A549 (cell line): ENCODE measurements around the gene ACTN2.

Source experiments
- CEBPB ChIP-seq, 2 experiments: fragments of >200 bp in 1 of 2; sonication (Bioruptor Twin) in 1 of 2; formaldehyde crosslinking in 1 of 2; IDR thresholded peaks; 2 replicates each; pipeline ENCODE4 v1.6.1; 2012 to 2016
- MAFK ChIP-seq: fragments of 450-650 bp; IDR thresholded peaks from 2 replicates; pipeline ENCODE4 v1.6.1; 2014; ENCODE audit not compliant: partially characterized antibody
- MAZ ChIP-seq: fragments of 150-350 bp; IDR thresholded peaks from 2 replicates; pipeline ENCODE4 v1.6.1; 2014; ENCODE audit warnings: antibody characterized with exemption, low read depth, low read length, borderline replicate concordance
- POLR2A ChIP-seq: IDR thresholded peaks from 2 replicates; pipeline ENCODE4 v1.6.1; 2012; ENCODE audit warnings: mild to moderate bottlenecking, low read length
- RAD21 ChIP-seq, 2 experiments: fragments of >200 bp in 1 of 2; sonication (Bioruptor Twin) in 1 of 2; formaldehyde crosslinking in 1 of 2; IDR thresholded peaks in 1 of 2; conservative IDR thresholded peaks in 1 of 2; 2 replicates in 1 of 2; 3 replicates in 1 of 2; pipeline ENCODE4 v1.6.1; 2012 to 2018; ENCODE audit warnings: inconsistent platforms in 1 of 2
- ZSCAN20 ChIP-seq: fragments of 250-450 bp; sonication (Bioruptor Pico); IDR thresholded peaks from 2 replicates; pipeline ENCODE4 v1.8.0; 2022; ENCODE audit warnings: mild to moderate bottlenecking, moderate library complexity
- TF ChIP-seq, protein P1 (sequence below): fragments of >200 bp; sonication (Bioruptor Twin); formaldehyde crosslinking; IDR thresholded peaks from 3 replicates; pipeline ENCODE4 v1.5.1; 2016
- TF ChIP-seq, protein P2 (sequence below): IDR thresholded peaks from 2 replicates; pipeline ENCODE4 v1.6.1; 2012
- TF ChIP-seq, protein P3 (sequence below): fragments of >200 bp; sonication (Bioruptor Twin); formaldehyde crosslinking; IDR thresholded peaks from 3 replicates; pipeline ENCODE4 v1.6.1; 2016

DNA sequence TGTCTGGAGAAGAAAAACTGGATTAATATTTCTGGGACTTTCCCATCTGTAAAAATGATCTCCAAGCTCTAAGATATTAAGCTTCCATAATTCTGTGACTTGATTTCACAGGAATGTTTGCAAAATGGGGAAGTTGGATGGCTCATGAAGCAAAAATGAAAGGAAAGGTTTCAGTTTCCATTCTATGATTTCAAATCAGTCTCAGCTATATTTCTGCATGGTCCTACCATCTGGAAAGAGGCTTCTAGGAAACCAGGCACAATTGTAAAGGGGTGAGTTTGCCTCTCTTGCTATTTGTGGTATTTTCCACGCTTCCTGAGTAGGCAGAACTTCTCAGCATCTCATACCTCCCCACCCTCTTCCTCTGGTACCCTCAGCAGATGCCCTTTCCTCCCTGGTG is 22.4 kb upstream of the ACTN2 start:
- TF ChIP-seq CEBPB (IDR thresholded peaks at IDR 0.05) (no peak), ZSCAN20 (no peak), POLR2A (no peak), RAD21 (conservative IDR thresholded peaks at IDR 0.05 in 1 of 2, IDR thresholded peaks at IDR 0.05 in 1 of 2) (no peak), MAFK (no peak), MAZ (no peak)
- TF ChIP-seq, protein P1, sequence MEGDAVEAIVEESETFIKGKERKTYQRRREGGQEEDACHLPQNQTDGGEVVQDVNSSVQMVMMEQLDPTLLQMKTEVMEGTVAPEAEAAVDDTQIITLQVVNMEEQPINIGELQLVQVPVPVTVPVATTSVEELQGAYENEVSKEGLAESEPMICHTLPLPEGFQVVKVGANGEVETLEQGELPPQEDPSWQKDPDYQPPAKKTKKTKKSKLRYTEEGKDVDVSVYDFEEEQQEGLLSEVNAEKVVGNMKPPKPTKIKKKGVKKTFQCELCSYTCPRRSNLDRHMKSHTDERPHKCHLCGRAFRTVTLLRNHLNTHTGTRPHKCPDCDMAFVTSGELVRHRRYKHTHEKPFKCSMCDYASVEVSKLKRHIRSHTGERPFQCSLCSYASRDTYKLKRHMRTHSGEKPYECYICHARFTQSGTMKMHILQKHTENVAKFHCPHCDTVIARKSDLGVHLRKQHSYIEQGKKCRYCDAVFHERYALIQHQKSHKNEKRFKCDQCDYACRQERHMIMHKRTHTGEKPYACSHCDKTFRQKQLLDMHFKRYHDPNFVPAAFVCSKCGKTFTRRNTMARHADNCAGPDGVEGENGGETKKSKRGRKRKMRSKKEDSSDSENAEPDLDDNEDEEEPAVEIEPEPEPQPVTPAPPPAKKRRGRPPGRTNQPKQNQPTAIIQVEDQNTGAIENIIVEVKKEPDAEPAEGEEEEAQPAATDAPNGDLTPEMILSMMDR = no peak
- TF ChIP-seq, protein P2, sequence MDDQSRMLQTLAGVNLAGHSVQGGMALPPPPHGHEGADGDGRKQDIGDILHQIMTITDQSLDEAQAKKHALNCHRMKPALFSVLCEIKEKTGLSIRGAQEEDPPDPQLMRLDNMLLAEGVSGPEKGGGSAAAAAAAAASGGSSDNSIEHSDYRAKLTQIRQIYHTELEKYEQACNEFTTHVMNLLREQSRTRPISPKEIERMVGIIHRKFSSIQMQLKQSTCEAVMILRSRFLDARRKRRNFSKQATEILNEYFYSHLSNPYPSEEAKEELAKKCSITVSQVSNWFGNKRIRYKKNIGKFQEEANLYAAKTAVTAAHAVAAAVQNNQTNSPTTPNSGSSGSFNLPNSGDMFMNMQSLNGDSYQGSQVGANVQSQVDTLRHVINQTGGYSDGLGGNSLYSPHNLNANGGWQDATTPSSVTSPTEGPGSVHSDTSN = no peak
- TF ChIP-seq, protein P3, sequence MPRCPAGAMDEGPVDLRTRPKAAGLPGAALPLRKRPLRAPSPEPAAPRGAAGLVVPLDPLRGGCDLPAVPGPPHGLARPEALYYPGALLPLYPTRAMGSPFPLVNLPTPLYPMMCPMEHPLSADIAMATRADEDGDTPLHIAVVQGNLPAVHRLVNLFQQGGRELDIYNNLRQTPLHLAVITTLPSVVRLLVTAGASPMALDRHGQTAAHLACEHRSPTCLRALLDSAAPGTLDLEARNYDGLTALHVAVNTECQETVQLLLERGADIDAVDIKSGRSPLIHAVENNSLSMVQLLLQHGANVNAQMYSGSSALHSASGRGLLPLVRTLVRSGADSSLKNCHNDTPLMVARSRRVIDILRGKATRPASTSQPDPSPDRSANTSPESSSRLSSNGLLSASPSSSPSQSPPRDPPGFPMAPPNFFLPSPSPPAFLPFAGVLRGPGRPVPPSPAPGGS = no peak
